GM12878 (cell line): ENCODE measurements around the gene DRICH1. TPM values are rescaled to one million over a fixed set of nuclear protein-coding genes. Genes with fewer than 3 reads are reported as not detected.

Source experiments
- ATAC-seq: fragments of 200-7000 bp; cut with Tn5 transposase; 3 replicates; pipeline ENCODE4 v1.9.1; 2020; ENCODE audit warnings: mild to moderate bottlenecking, moderate library complexity
- BruUV-seq: library from RNA; stranded (reverse); fragments of 400-500 nt; replicated peaks from 2 replicates; lab custom pipeline; 2021; lab: Mats Ljungman, UMichigan
- CTCF ChIA-PET: fragments of 300-600 bp; sonication (Branson Sonifier 250); formaldehyde crosslinking; extraction: SDS; loops from one replicate; lab custom pipeline; 2021; ENCODE audit warnings: inconsistent platforms; lab: Yijun Ruan, JAX
- POLR2A ChIA-PET: fragments of 350-600 bp; formaldehyde crosslinking; extraction: SDS; loops from one replicate; lab custom pipeline; 2021; ENCODE audit warnings: inconsistent platforms; lab: Charles Lee
- RAD21 ChIA-PET: fragments of 300-600 bp; sonication (Branson Sonifier 250); formaldehyde crosslinking; loops from one replicate; lab custom pipeline; 2023; ENCODE audit warnings: antibody characterized with exemption; ENCODE audit not compliant: unreplicated experiment; lab: Charles Lee
- SMC1A ChIA-PET: fragments of 300-600 bp; sonication (Branson Sonifier 250); formaldehyde crosslinking; loops from one replicate; lab custom pipeline; 2023; ENCODE audit not compliant: unreplicated experiment, uncharacterized antibody; lab: Charles Lee
- DNase-seq: peaks from one replicate; pipeline ENCODE4 v3.0.0-alpha.2; 2011; ENCODE audit warnings: low read depth, low spot score
- FAIRE-seq: peaks from 3 replicates; lab custom pipeline; 2011; peaks lifted over from hg19 to GRCh38; lab: Jason Lieb, UNC
- H2AFZ ChIP-seq: 2 replicates; pipeline ENCODE4 v1.6.0; 2011; ENCODE audit warnings: low read depth, low read length, control low read depth; ENCODE audit not compliant: control insufficient read depth
- H3K27ac ChIP-seq: 2 replicates; pipeline ENCODE4 v1.5.1; 2011; ENCODE audit warnings: control low read depth; ENCODE audit not compliant: control insufficient read depth, insufficient read depth
- H3K27me3 ChIP-seq, 2 experiments: replicated peaks in 1 of 2; 2 replicates each; pipeline versions ENCODE4 v1.6.0 to v1.6.1; 2011; ENCODE audit warnings: low read length in 1 of 2; ENCODE audit not compliant: control insufficient read depth in 2 of 2, insufficient read depth in 2 of 2
- H3K36me3 ChIP-seq, 2 experiments: 2 replicates each; pipeline ENCODE4 v1.5.1; 2011; ENCODE audit warnings: low read length in 1 of 2; ENCODE audit not compliant: control insufficient read depth in 2 of 2, insufficient read depth in 2 of 2
- H3K4me1 ChIP-seq: 2 replicates; pipeline ENCODE4 v1.6.1; 2011; ENCODE audit warnings: mild to moderate bottlenecking, low read length, moderate library complexity, mixed read lengths; ENCODE audit not compliant: control insufficient read depth, insufficient read depth
- H3K4me2 ChIP-seq: 2 replicates; pipeline ENCODE4 v1.6.0; 2011; ENCODE audit warnings: control low read depth; ENCODE audit not compliant: control insufficient read depth, insufficient read depth
- H3K4me3 ChIP-seq: fragments of 200-600 bp; sonication (generic); 2 replicates; pipeline ENCODE4 v1.5.1; 2016
- H3K79me2 ChIP-seq: 2 replicates; pipeline ENCODE4 v1.6.0; 2011; ENCODE audit warnings: low read length; ENCODE audit not compliant: control insufficient read depth, insufficient read depth
- H3K9ac ChIP-seq: 2 replicates; pipeline ENCODE4 v1.8.0; 2011; ENCODE audit warnings: low read length, control low read depth, mixed read lengths; ENCODE audit not compliant: control insufficient read depth, insufficient read depth
- H3K9me3 ChIP-seq: replicated peaks from 3 replicates; pipeline ENCODE4 v1.5.1; 2011; ENCODE audit warnings: mild to moderate bottlenecking, low read length; ENCODE audit not compliant: control insufficient read depth, insufficient read depth
- H4K20me1 ChIP-seq: 2 replicates; pipeline ENCODE4 v1.6.0; 2011; ENCODE audit not compliant: control insufficient read depth, insufficient read depth
- CBX5 ChIP-seq: sonication (generic); IDR thresholded peaks from 2 replicates; pipeline ENCODE4 v1.6.1; 2016; ENCODE audit warnings: low read depth, moderate library complexity, mild to moderate bottlenecking, inconsistent platforms
- EZH2 ChIP-seq: IDR thresholded peaks from 2 replicates; pipeline ENCODE4 v1.6.1; 2012; ENCODE audit warnings: low read depth, mild to moderate bottlenecking, control low read depth, inconsistent platforms, low read length, borderline replicate concordance; ENCODE audit not compliant: control insufficient read depth
- POLR2A ChIP-seq: IDR thresholded peaks from 2 replicates; pipeline ENCODE4 v1.6.1; 2011; ENCODE audit warnings: low read depth, mild to moderate bottlenecking, low read length
- RBBP5 ChIP-seq: fragments of 200-600 bp; sonication (generic); conservative IDR thresholded peaks from 2 replicates; pipeline ENCODE4 v1.6.1; 2016
- REST ChIP-seq: IDR thresholded peaks from 2 replicates; pipeline ENCODE4 v1.6.1; 2012; ENCODE audit warnings: mild to moderate bottlenecking, low read depth, low read length
- TCF12 ChIP-seq: IDR thresholded peaks from 2 replicates; pipeline ENCODE4 v1.6.1; 2011; ENCODE audit warnings: low read depth, mild to moderate bottlenecking, low read length
- WGBS: methylation state at CpG from one replicate; pipeline ENCODE4 v1.1.6; 2016; ENCODE audit warnings: low lambda C conversion rate; ENCODE audit not compliant: insufficient replicate concordance, insufficient coverage; ENCODE audit errors: missing lambda C conversion rate; 5-methylcytosine and 5-hydroxymethylcytosine counted together
- in situ Hi-C: fragments of 300-500 bp; cut with MboI; formaldehyde crosslinking; loops from 9 replicates; pipeline ENCODE4 v1.14.3; 2018; ENCODE audit warnings: mixed read lengths
- intact Hi-C: fragments of 100-400 bp; cut with micrococcal nuclease; formaldehyde crosslinking; loops from one replicate; pipeline ENCODE4 v1.14.2; 2022; ENCODE audit not compliant: unreplicated experiment
- polyA plus RNA-seq, 11 experiments: library from polyadenylated mRNA; depleted of rRNA in 4 of 11; unstranded in 6 of 11; stranded (reverse) in 5 of 11; fragments of >200 nt; fragmentation: Nextera tagmentation in 4 of 11; fragmentation: Illumina TruSeq in 1 of 11; extraction: Ambion mirVana in 4 of 11; extraction: Trizol in 1 of 11; gene quantifications; 1 replicate in 1 of 11; 2 replicates in 10 of 11; pipeline versions ENCODE4 v1.2.1 to v1.2.3, GENCODE V29; 2011 to 2016; ENCODE audit warnings: inconsistent platforms in 2 of 11, missing spikeins in 2 of 11, low read depth in 1 of 11
- total RNA-seq, 4 experiments: library from RNA; depleted of rRNA in 3 of 4; stranded (reverse); fragments of >200 nt in 3 of 4; fragmentation: Illumina TruSeq in 1 of 4; extraction: Trizol in 1 of 4; gene quantifications; 2 replicates each; pipeline versions ENCODE4 v1.2.1 to v1.2.3, GENCODE V29; 2013 to 2021
- TF ChIP-seq, protein P1 (sequence below): fragments of 450-650 bp; formaldehyde crosslinking; IDR thresholded peaks from 2 replicates; pipeline ENCODE4 v1.5.0; 2022; ENCODE audit warnings: mild to moderate bottlenecking, missing genetic modification characterization

DRICH1 gene
- total and polyA plus RNA-seq, 10 of the 15 experiments (the other 5 are each of a cell fraction or from before 2014, with no cell fraction given), result not detected

DNA sequence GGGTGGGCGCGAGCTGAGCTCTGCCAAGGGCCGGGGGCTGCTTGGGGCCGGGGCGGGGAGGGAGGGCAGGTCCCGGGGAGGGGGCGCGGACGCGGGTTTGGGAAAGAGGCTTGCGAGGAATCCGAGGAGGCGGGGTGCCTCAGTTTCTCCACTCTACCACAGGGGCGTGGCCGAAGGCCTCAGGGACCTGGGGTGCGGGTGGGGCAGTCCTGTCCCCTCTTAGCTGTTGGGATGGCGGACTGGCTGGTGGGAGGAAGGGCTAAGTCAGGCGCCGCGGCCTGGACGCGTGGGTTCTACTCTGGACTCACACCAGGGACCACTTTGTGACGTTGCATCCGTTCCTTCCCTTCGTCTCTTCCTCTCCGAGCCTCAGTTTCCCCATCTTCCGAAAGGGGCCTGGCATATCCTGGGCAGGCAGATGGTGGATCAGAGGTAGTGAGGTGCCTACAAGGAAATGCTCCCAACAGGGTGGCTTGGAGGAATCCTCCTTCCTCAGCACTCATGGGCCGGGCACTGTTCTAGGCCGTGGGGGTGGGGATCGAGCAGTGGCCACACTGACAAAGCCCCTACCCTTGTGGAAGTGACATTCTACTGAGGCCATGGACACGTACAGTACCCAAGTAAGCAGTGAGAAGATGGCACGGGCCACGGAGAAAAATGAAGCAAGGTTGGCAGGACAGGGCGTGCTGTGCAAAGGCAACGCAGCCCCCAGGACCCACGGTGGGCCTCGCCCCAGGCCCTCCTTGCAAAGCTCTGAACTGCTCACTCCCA is 65.2 kb downstream of the DRICH1 start (continued):
- TF ChIP-seq, protein P1, sequence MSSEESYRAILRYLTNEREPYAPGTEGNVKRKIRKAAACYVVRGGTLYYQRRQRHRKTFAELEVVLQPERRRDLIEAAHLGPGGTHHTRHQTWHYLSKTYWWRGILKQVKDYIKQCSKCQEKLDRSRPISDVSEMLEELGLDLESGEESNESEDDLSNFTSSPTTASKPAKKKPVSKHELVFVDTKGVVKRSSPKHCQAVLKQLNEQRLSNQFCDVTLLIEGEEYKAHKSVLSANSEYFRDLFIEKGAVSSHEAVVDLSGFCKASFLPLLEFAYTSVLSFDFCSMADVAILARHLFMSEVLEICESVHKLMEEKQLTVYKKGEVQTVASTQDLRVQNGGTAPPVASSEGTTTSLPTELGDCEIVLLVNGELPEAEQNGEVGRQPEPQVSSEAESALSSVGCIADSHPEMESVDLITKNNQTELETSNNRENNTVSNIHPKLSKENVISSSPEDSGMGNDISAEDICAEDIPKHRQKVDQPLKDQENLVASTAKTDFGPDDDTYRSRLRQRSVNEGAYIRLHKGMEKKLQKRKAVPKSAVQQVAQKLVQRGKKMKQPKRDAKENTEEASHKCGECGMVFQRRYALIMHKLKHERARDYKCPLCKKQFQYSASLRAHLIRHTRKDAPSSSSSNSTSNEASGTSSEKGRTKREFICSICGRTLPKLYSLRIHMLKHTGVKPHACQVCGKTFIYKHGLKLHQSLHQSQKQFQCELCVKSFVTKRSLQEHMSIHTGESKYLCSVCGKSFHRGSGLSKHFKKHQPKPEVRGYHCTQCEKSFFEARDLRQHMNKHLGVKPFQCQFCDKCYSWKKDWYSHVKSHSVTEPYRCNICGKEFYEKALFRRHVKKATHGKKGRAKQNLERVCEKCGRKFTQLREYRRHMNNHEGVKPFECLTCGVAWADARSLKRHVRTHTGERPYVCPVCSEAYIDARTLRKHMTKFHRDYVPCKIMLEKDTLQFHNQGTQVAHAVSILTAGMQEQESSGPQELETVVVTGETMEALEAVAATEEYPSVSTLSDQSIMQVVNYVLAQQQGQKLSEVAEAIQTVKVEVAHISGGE (CRISPR knock-in tag), result no peak
- no peak for TF ChIP-seq POLR2A
- no peak for TF ChIP-seq CBX5

GRCh38 chr22:23565915-23566704 is 66.0 kb downstream of the DRICH1 start:
- no peak for TF ChIP-seq REST
- no peak for TF ChIP-seq RBBP5
- 0 out of 2 replicates have a peak, but pooled peaks have one; percentile 61 for TF ChIP-seq EZH2
- no peak for TF ChIP-seq TCF12
- TF ChIP-seq, all 136 proteins: peak for 1
- no peaks in the 10 kb centered on the region for H3K4me1 ChIP-seq
- H3K27me3 ChIP-seq, result peaks cover 5 to 11% of the 10 kb centered on the region in 2 experiments
- H2AFZ ChIP-seq, result no peak overlapping the region
- SMC1A ChIA-PET, result no interaction called here
- no peak overlapping the region for H3K27ac ChIP-seq
- no peaks in the 10 kb centered on the region for H3K9me3 ChIP-seq
- DNase-seq (no peak), FAIRE-seq (no peak), ATAC-seq (no peak)
- H3K79me2 ChIP-seq, result no peaks in the 10 kb centered on the region
- no peak overlapping the region for H3K4me2 ChIP-seq
- H3K36me3 ChIP-seq, result no peaks in the 10 kb centered on the region
- no peak overlapping the region for H3K9ac ChIP-seq
- in situ Hi-C loops, result no loop called here
- no peaks in the 10 kb centered on the region for H4K20me1 ChIP-seq
- H3K4me3 ChIP-seq, result no peak overlapping the region
- intact Hi-C loops, result no loop called here
- no TSS peak for BruUV-seq
- RAD21 ChIA-PET, result no interaction called here
- POLR2A ChIA-PET, result interaction anchor here (0.6 kb wide), 1 partner anchor 1582 kb away, joined by 11 read pairs; no protein-coding TSS in a partner anchor
- WGBS, result 6% methylated on average over 19 of the region's 73 CpGs
- CTCF ChIA-PET, result interaction anchor here (0.7 kb wide), 1 partner anchor 446 kb away, joined by 3 read pairs; no protein-coding TSS in a partner anchor
